Measurements from ENCODE around the gene ADGRG1.

Gene ADGRG1

DNA sequence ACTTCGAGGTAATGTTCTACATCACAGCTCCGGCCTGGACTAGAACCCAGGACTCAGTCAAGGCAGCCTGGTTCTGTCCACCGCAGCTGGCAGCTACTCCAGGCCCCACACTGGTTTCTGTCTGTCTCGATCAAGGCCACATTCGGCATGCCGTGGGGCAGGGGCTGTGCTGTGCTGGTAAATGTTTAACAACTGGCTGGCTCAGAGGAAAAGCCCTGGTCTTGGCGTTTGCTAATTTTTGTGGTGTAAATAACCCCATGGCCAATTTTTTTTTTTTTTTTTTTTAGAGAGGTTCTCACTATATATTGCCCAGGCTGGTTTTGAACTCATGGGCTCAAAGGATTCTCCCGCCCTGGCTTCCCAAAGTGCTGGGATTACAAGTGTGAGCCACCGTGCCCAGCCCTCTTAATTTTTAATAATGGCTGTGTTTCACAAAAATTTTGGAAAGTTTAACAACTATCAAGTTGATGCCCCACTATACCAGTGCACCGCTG, 65.8 kb downstream of the ADGRG1 start:
- H3K4me1 ChIP-seq (ENCODE audit: control insufficient read depth, insufficient read depth, low read length), result no peaks in the 10 kb centered on the region
- no peak overlapping the region for H3K27ac ChIP-seq (ENCODE audit: low read depth, low read length)
- H3K4me3 ChIP-seq (ENCODE audit: low read length), result no peak overlapping the region
- no peaks in the 10 kb centered on the region for H3K36me3 ChIP-seq (ENCODE audit: control insufficient read depth, insufficient read depth, low read length)
- H3K27me3 ChIP-seq (ENCODE audit: control insufficient read depth, insufficient read depth, low read length), result peaks cover 3% of the 10 kb centered on the region
- no peak overlapping the region for H3K9ac ChIP-seq (ENCODE audit: low read length)

GRCh38 chr16:57694725-57695679, 66.6 kb downstream of the ADGRG1 start, which contains the start of gene DRC7:
Gene DRC7 (plus strand): TSS chr16:57694806. CDS start chr16:57697950, 3,144 bp downstream.
- H3K9ac ChIP-seq (ENCODE audit: low read length), result no peak within 1 kb of the TSS
- H3K4me3 ChIP-seq (ENCODE audit: low read length), result no peak within 1 kb of the TSS
- no peaks in the 10 kb centered on the region for H3K4me1 ChIP-seq (ENCODE audit: control insufficient read depth, insufficient read depth, low read length)

GRCh38 chr16:57695680-57696069, 67.2 kb downstream of the ADGRG1 start:
- Histone ChIP-seq H3K4me1 (ENCODE audit: control insufficient read depth, insufficient read depth, low read length) (no peaks in the 10 kb centered on the region), H3K27me3 (ENCODE audit: control insufficient read depth, insufficient read depth, low read length) (no peaks in the 10 kb centered on the region), H3K9ac (ENCODE audit: low read length) (no peak overlapping the region), H3K36me3 (ENCODE audit: control insufficient read depth, insufficient read depth, low read length) (no peaks in the 10 kb centered on the region), H3K27ac (ENCODE audit: low read depth, low read length) (no peak overlapping the region), H3K4me3 (ENCODE audit: low read length) (no peak overlapping the region)

More at GRCh38 chr16:57694725-57695679, 66.6 kb downstream of the ADGRG1 start, which contains the start of gene DRC7:
- Histone ChIP-seq H3K27ac (ENCODE audit: low read depth, low read length) (no peak within 1 kb of the TSS), H3K36me3 (ENCODE audit: control insufficient read depth, insufficient read depth, low read length) (no peaks in the 10 kb centered on the region), H3K27me3 (ENCODE audit: control insufficient read depth, insufficient read depth, low read length) (no peaks in the 10 kb centered on the region)

- Histone ChIP-seq H3K27me3 (ENCODE audit: control insufficient read depth, insufficient read depth, low read length) (no peaks in the 10 kb centered on the region), H3K4me3 (ENCODE audit: low read length) (no peak overlapping the region), H3K36me3 (ENCODE audit: control insufficient read depth, insufficient read depth, low read length) (no peaks in the 10 kb centered on the region), H3K27ac (ENCODE audit: low read depth, low read length) (no peak overlapping the region), H3K9ac (ENCODE audit: low read length) (no peak overlapping the region), H3K4me1 (ENCODE audit: control insufficient read depth, insufficient read depth, low read length) (no peaks in the 10 kb centered on the region)
Measured at GRCh38 chr16:57696240-57696639, 67.8 kb downstream of the ADGRG1 start.

DNA sequence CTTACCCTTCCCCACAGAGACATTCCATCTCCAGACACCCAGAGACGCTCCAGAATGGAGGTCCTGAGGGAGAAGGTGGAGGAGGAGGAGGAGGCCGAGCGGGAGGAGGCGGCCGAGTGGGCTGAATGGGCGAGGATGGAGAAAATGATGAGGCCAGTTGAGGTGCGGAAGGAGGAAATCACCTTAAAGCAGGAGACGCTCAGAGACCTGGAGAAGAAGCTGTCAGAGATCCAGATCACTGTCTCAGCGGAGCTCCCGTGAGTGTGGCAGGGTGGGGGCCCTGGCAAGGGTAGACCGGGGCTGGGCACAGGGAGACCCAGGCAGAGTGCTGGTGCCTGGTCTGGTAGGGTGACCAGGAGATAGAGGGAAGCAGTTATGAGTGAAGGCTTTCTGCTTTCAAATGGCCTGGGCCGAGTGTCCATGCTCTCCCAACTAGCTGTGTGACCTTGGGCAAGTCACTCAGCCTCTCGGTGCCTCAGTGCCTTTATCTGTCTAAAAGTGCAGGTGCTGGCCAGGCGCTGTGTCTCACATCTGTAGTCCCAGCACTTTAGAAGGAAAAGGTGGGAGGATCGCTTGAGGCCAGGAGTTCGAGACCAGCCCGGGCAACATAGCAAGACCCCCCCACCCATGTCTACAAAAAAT, 69.6 kb downstream of the ADGRG1 start:
- Histone ChIP-seq H3K4me1 (ENCODE audit: control insufficient read depth, insufficient read depth, low read length) (no peaks in the 10 kb centered on the region), H3K27ac (ENCODE audit: low read depth, low read length) (no peak overlapping the region), H3K9ac (ENCODE audit: low read length) (no peak overlapping the region), H3K27me3 (ENCODE audit: control insufficient read depth, insufficient read depth, low read length) (no peaks in the 10 kb centered on the region), H3K36me3 (ENCODE audit: control insufficient read depth, insufficient read depth, low read length) (no peaks in the 10 kb centered on the region), H3K4me3 (ENCODE audit: low read length) (no peak overlapping the region)

- Histone ChIP-seq H3K4me1 (ENCODE audit: control insufficient read depth, insufficient read depth, low read length) (no peaks in the 10 kb centered on the region), H3K4me3 (ENCODE audit: low read length) (no peak overlapping the region), H3K27me3 (ENCODE audit: control insufficient read depth, insufficient read depth, low read length) (no peaks in the 10 kb centered on the region), H3K36me3 (ENCODE audit: control insufficient read depth, insufficient read depth, low read length) (no peaks in the 10 kb centered on the region), H3K9ac (ENCODE audit: low read length) (no peak overlapping the region), H3K27ac (ENCODE audit: low read depth, low read length) (no peak overlapping the region)
Measured at GRCh38 chr16:57698812-57699405, 70.5 kb downstream of the ADGRG1 start.

DNA sequence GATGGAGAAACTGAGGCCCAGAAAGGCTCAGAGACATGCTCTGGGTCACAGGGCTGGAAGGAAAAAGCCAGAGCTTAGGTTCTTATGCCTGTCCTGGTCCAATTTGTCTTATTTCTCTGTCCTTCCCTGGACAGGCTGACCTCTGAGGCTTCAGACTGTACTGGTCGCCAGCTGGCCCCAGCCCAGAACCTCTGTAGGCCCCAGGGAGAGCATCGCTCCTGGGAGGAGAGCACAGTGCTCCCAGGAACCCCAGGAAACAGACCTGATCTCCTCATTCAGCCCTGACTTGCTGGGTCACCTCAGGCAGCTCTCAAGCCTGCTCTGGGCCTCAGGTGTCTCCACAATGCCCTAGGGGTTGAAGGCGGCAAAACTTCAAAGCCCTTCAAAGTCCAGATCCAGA, 71.1 kb downstream of the ADGRG1 start:
- Histone ChIP-seq H3K4me3 (ENCODE audit: low read length) (no peak overlapping the region), H3K4me1 (ENCODE audit: control insufficient read depth, insufficient read depth, low read length) (no peaks in the 10 kb centered on the region), H3K36me3 (ENCODE audit: control insufficient read depth, insufficient read depth, low read length) (no peaks in the 10 kb centered on the region)

GRCh38 chr16:57699899-57700298, 71.5 kb downstream of the ADGRG1 start:
- Histone ChIP-seq H3K9ac (ENCODE audit: low read length) (no peak overlapping the region), H3K4me3 (ENCODE audit: low read length) (no peak overlapping the region), H3K36me3 (ENCODE audit: control insufficient read depth, insufficient read depth, low read length) (no peaks in the 10 kb centered on the region), H3K4me1 (ENCODE audit: control insufficient read depth, insufficient read depth, low read length) (no peaks in the 10 kb centered on the region), H3K27me3 (ENCODE audit: control insufficient read depth, insufficient read depth, low read length) (no peaks in the 10 kb centered on the region), H3K27ac (ENCODE audit: low read depth, low read length) (no peak overlapping the region)

More for the DNA sequence above, 71.1 kb downstream of the ADGRG1 start:
- H3K9ac ChIP-seq (ENCODE audit: low read length), result no peak overlapping the region
- H3K27me3 ChIP-seq (ENCODE audit: control insufficient read depth, insufficient read depth, low read length), result no peaks in the 10 kb centered on the region
- H3K27ac ChIP-seq (ENCODE audit: low read depth, low read length), result no peak overlapping the region

GRCh38 chr16:57700781-57701551, 72.5 kb downstream of the ADGRG1 start:
- H3K27ac ChIP-seq (ENCODE audit: low read depth, low read length), result no peak overlapping the region
- no peak overlapping the region for H3K9ac ChIP-seq (ENCODE audit: low read length)
- no peaks in the 10 kb centered on the region for H3K36me3 ChIP-seq (ENCODE audit: control insufficient read depth, insufficient read depth, low read length)
- no peak overlapping the region for H3K4me3 ChIP-seq (ENCODE audit: low read length)
- H3K4me1 ChIP-seq (ENCODE audit: control insufficient read depth, insufficient read depth, low read length), result no peaks in the 10 kb centered on the region
- no peaks in the 10 kb centered on the region for H3K27me3 ChIP-seq (ENCODE audit: control insufficient read depth, insufficient read depth, low read length)

DNA sequence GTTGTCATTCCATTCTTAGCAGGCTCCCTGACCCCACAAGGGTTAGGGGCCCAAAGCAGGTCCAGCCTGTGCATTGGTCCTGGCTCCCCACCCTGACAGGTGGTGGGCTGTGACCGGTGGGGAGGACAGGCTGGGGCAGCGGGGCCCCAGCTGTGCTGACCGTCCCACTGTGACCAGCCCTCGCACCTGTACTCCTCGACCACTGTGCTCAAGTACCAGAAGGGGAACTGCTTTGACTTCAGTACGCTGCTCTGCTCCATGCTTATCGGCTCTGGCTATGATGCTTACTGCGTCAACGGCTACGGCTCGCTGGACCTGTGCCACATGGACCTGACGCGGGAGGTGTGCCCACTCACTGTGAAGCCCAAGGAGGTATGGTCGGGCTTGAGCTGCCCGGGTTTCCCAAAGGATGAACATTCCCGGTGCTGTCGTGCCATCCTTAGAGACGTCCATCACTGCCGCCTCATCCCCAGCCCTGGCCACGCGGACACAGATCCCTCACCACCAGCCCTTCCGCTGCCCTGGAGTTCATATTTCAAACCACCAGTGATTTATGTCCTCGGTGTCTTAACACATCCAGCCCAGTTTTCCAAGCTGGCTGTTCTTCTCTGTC, 73.4 kb downstream of the ADGRG1 start:
- Histone ChIP-seq H3K36me3 (ENCODE audit: control insufficient read depth, insufficient read depth, low read length) (no peaks in the 10 kb centered on the region), H3K4me3 (ENCODE audit: low read length) (no peak overlapping the region), H3K9ac (ENCODE audit: low read length) (no peak overlapping the region), H3K27me3 (ENCODE audit: control insufficient read depth, insufficient read depth, low read length) (no peaks in the 10 kb centered on the region), H3K4me1 (ENCODE audit: control insufficient read depth, insufficient read depth, low read length) (no peaks in the 10 kb centered on the region), H3K27ac (ENCODE audit: low read depth, low read length) (no peak overlapping the region)

- Histone ChIP-seq H3K9ac (ENCODE audit: low read length) (no peak overlapping the region), H3K36me3 (ENCODE audit: control insufficient read depth, insufficient read depth, low read length) (no peaks in the 10 kb centered on the region), H3K4me3 (ENCODE audit: low read length) (no peak overlapping the region), H3K27me3 (ENCODE audit: control insufficient read depth, insufficient read depth, low read length) (no peaks in the 10 kb centered on the region), H3K4me1 (ENCODE audit: control insufficient read depth, insufficient read depth, low read length) (no peaks in the 10 kb centered on the region), H3K27ac (ENCODE audit: low read depth, low read length) (no peak overlapping the region)
Measured at GRCh38 chr16:57703416-57704010, 75.1 kb downstream of the ADGRG1 start.

All from rectal smooth muscle tissue (tissue), 1 donor.